SHP77 (cell line): ENCODE data around the gene ADIPOR2.

Experiments
- DNase-seq, 2 experiments: peaks; one replicate each; lab custom pipeline; 2025; lab: John Stamatoyannopoulos, UW

The ADIPOR2 gene

DNA sequence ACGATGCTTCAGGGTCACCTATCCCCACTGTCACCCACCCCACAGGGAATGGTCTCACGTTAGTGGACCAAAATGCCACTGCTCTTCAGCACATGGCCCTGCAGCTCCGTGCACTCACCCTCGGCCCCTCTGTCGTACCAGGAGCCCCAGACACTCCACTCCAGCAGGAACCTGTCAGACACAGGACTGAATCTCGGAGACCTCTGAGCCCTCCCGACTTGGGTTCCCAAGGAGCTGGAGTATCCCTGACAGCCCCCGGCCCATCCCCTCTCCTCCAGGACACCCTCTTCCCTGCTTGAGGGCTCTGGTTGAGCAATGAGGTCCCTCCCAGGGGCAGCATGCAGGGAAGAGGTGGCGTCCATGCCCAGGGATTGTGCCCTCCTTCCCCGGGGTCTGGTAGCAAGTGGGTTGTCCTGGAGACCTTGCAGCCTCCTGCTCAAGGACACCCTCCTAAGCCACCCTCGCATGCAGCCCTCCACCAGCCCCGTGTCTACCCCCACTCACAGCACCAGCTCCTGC is 109.1 kb downstream of the ADIPOR2 start:
- no peak for DNase-seq

DNA sequence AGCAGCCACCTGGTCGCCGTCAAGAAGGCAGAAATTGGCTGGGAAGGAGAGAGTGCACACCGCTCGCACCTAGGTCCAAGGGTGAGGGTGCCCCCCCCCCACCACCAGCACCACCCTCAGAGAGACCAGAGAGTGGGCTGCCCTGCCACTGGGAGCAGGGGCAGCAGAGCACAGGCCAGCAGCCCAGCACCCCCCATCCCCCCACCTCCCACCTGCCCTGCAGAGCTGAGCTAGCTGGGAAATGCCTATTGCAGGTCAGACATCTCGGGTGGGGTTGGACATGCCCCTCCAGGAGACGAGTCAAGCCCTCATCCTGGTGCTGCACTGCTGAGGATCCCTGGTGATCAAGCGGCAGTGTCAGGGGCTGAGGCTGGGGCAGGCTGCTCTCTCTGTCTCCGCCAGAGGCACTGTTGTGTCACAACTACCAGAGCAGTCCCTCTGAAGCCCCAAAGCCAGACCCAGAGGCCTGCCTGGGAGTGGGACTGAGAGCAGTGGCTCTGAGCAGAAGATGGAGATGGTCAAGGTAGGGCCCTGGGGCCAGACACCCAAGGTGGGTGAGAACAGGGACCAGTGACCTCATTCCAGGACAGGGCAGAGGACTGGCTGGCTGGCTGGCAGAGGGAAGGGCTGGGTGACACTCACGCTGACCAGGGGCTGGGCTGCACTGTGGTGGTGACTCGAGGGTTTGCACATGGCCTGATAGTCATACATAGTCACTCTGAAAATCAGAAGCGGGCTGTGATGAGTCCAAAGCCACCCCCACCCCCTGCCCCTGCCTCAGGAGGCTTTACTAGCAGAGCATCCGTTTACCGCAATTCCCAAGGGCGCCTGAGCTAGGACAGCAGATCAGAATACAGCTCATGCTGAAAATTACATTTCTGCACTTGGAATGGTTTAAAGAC is 109.8 kb downstream of the ADIPOR2 start:
- peak in 1 of 2 experiments; percentile 1 for DNase-seq

DNA sequence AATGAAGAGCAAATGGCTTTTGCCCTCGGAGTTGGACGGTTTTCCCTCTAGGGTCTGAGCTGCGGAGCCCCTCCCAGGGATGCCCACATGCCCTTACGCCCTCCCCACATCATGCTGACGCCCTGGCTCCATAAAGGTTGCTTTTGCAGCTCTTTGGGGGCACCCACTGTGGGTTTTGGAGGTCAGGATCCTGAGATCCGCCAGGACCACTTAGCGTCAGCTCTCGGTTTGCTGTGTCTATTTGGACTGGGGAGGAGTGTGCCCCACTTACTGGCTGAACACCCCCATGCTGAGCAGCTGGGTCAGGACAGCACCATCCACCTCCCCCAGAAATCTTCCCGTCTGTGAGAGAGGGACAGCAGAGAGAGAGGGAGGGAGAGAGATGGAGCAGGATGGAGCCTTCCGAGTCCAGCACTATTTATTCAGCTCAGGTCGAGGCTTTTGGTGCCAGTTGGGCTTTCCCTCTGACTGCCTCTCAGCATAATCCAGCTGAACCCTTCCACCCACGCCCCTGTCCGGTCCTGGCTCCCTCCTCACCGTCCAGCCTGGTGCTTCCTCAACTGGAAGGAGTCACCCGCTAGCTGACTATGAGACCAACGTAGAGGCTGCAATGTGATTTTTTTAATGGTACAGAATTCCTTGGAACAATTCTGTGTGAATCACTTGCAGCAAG is 110.6 kb downstream of the ADIPOR2 start:
- DNase-seq = no peak

DNA sequence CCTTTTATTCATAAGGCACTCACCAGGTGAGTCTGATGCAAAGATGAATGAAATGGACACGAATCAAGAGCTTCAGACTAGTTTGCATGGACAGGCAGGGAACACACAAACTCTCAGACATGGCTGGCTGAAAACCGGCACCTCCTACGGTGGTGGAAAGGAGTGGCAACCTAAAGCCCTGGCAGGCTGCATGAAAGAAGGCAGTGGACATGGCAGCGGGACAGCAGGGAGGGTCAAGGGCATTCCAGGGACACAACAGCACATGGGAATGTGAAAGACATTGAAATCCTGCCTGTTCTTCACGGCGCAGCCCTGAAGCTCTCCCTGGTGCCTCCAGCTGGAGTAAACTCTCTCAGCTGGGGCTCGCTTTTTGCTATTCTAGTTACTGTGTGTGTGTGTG is 112.9 kb downstream of the ADIPOR2 start:
- no peak for DNase-seq

DNA sequence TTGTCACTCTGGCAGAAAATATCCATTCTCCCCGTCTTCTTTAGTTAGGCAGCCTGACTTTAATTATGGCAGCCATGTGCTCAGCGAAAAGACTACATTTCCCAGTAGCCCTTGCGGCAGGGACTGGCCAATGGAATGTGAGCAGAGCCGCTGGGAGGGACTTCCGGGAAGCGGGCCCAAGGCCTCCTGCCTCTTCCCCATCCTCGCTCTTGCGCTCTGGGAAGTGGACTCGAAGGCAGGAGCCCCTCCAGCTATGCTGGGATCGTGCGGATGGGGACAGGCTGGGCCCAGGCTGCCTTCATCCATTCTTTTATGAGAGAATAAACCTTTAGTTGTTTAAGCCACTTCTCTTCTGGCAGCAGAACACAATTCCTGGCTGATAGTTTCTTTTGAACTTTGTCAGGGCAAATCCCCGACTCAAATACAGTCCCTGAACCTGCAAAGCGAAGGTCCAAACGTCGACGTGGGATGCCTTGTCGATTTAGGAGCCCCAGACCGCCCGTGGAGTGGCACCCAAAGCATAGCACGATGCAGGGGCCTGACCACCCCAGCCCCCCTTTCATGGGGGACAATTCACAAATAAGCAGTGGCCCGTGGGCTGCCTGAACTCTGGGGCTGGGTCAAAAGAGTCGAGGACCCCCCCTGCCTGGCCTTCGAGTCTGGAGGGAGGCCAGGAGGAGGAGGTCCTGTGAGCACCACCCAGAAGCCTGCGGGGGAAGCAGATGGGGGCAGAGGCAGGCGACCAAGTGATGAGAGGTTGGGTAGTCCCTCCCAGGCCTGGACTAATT is 113.9 kb downstream of the ADIPOR2 start:
- DNase-seq = peak; percentile 3 to 46

DNA sequence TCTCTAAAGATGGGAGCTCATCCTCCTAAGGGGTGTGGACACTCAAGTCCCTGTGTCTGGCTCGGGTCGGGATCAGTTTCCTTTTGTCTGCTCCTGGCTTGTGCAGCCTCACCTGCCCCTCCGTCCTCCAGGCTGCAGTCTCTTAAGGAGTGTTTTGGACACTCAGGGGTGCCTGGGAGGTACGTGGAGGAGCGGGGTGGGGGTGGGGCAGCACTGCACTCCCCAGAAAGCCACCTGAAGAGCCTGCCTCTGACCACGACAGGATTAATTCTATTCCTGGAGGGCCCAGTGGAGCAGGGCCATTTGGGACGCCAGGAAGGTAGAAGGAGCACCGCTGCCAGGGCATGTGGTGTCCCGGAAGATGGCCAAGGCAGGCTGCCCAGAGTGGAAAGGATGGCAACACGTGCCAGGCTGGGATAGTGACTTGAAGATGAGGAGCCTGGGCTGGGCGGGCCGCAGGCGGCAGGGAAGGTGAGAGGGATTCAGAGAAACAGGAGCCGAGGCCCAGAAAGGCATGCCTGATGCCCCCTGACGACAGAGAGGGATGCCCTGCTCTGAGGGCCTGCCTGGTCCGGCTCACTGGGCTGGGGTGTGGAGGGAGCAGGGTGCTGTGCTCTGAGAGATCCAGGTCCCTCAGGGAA is 114.7 kb downstream of the ADIPOR2 start:
- no peak for DNase-seq

DNA sequence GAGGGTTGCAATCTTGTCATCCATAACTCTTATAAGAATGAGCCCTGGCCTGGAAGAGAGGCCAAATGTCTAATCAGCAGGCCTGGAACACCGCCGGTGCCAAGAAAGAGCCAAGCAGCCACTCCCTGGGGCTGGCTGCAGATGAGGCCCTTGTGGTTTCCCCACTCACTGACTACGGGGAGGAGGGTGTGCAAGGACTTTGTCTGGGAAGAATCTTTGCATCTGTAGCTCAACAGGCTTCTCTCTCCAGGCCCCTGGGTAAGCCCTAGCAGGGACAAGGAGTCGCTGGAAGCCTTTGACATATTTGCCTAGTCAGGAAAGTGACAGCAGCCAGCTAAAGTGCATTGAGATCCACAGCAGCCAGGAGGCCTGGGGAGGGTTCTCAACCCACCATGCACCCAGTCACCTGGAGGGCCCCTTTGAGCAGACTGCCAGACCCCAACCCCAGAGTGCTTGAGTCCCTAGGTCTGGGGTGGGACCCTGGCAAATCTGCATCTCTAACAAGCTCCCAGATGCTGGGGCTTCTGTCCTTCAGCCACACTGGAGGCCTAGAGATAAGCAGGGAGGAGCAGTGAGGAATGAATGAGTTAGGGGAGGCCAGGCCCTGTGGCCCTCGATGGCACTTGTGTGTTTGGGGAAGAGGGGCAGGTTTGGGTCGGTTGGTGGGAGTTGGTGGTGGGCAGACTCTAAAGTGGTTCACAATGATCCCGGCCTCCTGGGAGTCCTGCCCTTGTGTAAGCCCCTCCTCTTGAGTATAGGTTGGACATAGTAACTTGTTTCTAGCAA is 115.6 kb downstream of the ADIPOR2 start:
- no peak for DNase-seq

DNA sequence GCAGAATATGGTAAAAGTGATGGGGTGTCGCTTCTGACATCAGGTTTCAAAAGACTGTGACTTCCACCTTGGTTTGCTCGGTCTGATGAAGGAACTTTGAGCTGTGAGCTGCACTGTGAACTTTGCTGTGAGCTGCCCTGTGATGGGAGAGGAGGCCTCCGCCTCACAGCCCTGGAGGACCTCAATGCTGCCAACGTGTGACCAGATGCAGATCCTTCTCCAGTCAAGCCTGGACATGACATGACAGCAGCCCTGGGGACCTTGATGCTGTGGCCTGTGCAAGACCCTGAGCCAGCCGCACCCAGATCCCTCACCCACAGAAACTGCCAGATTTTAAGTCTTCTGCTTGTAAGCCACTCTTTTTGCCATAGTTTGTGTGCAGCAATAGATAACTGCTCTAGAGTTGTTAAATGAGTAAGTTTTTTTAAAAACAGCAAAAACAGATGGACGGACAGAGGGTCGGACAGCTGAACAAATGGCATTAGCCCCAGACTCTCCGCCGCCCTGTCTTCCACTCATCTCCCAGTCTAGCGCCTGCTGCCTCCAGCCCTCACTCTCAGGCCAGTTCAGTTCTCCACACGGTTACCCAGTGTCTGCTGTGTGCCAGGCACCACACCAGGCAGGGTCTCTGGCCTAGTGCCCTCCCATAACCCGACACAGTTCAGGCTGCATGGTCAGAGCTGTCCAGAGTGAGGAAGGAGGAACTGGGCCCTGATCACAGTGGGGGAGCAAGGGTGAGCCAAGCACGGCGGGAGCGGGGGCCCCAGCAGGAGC is 116.4 kb downstream of the ADIPOR2 start:
- DNase-seq = no peak

DNA sequence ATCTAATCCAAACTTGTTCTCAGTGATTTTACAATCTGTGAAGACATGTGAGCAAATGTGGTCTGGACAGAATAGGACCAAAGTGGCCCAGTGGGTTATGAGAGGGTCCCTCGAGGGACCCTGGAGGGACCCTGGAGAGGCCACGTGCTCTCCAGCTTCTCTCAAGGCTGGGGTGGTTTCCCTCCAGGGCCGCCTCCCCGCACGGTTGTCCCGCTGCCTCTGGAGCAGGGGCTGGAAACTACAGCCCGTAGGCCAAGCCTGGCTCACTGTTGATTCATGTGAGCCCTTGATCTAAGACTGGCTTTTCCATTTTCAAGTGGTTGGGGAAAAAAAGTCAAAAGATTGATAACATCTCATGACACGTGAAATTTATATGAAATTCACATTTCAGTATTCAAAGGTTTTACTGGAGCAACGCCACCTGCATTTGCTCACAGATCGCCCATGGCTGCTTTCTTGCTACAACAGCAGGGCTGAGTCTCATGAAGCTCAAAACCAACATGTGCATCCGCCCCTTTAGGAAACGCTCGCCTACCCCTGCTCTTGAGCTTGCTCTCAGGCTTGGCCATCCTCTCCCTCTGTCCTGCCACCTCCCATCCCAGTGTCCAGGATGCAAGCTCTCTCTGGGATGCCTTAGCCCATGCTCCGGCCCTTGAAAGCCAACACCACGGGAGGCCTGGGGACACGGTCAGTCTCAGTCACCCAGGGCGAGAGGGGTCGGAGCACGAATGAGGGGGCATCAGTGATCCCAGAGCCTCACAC is 117.3 kb downstream of the ADIPOR2 start:
- no peak for DNase-seq

DNA sequence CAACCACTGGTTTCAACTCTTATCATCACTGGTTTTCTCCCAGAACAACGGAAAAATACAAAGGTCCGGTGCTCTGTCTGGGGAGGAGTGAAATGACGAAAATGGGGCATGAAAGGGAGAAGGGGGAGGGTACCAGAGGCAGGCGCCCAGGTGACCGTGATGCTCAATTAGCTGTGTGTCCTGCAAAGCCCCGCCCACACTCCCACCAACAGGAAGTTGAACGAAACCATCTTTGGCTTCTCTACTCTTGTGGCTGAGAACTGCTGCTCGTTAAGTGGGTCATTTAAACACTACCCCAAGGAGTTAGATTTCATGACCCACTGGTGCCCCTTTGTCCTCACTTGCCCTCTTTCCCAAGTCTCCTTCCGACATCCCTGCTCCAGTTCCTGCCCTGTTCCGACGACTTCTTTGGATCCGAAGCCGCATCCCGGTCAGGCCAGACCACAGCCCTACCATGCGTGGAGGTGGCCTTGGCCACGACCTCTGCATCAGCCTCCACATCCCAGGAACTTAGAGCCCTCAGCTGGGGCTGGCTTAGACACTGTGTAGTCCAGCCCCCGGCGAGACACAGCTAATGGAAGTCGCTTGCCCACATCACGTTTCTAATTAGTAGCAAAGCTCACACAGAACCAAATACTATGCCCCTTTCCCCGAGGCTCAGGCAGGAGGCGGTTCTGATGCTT is 118.1 kb downstream of the ADIPOR2 start:
- DNase-seq = no peak

DNA sequence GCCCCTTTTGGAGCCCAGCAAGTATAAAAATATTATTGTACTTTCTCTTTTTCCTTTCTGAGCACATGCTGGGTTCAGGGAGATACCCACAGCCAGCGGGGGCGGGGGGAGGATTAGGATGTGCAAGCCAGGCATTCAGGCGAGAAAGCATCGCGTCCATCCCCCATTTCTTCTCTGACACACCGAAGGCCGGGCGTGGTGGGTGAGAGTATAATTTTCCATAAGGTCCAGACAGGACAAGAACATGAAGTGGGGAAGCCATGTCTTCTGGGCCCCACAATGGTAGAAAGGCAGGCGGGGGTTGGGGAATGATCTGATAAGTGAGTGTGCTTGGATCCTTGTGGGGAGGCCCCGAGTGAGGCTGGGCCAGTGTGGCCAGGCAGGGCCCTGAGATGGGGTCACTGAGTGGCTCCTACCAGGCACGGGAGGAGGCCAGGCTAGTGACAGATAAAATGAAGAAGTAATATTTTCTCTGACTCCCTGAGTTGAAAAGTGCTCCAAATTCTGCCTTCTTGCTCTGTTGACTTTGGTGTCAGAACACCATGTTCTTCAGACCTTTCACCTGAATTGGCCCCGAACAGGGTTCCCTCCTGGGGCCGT is 118.8 kb downstream of the ADIPOR2 start:
- DNase-seq = no peak

DNA sequence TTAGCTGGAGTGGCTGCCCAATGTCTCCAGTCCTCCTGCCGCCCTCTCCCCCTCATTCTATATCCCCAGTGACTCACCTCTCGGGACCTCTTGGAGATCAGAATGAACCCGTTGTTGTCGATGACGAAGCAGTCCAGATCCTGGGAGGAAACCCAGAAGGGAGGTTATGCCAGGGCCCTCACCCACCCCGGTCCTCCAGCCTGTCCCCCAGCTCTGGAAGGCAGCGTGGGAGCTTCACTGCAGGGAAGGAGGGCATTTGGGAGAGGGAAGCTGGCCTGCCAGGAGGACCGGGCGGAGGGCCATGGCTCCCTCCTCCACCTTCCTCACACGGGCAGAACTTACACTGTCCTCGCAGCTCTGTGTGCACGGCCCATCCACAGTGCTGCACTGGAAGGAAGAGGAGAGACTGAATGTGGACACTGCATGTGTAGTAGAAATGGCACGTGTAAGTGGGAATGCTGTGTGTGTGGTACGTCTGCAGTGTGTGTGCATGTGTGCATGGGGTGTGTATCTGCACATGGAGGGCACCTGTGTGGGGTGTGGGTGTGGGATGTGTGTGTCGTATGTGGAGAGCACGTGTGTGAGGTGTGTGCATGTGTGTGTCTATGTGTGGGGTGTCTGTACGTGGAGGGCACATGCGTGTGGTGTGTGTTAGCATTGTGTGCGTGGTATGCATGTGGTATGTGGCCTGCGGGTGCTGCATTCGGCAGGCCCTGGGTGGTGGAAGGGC is 119.5 kb downstream of the ADIPOR2 start:
- DNase-seq = no peak

DNA sequence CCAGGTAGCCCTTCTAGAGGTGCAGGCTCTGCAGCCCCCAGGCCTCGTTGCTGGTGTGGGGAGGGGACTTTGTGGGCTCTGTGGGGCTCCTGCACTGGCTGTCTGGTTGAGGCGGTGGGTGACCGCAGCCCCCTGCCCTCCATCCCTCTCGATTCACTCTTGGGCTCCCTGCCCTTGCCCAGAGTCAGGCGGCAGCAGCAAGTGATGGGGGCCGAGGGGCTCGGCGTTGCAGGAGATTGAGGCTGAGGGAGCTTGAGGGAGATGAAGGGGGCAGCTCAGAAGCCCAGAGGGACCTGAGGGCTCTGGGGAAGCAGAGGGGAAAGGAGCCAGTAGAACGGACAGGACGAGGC is 120.0 kb downstream of the ADIPOR2 start:
- DNase-seq = no peak

DNA sequence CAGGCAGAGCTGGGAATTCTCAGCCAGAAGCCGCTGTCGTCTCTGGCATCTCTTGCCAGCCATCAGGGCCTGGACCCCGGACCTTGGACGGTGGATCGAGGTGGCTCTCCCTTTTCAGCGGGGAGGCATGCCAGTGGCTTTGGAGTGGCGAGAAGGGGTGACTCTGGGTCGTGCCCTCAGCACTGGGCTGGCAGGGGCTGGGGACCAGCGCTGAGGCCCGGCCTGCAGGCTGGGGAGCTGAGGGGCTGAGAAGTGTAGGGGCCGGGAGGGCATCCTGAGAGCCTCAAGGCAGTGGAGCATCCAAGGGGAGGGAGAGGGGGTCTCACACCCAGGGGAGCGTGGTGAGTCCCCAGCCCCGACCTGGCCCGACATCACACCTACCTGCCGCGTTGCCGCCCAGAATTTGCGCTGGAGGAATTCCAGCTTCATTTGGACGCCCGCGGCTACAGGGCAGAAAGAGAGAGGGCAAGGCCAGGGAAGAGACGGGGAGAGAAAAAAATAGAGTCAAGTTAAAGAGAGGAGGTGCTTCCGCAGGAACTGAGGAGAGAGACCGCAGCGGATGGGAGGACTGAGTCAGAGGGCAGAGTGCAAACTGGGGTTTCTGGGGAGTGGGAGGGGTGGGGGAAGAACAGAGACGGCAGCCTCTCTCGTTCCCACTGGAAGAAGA is 120.5 kb downstream of the ADIPOR2 start:
- DNase-seq = no peak

DNA sequence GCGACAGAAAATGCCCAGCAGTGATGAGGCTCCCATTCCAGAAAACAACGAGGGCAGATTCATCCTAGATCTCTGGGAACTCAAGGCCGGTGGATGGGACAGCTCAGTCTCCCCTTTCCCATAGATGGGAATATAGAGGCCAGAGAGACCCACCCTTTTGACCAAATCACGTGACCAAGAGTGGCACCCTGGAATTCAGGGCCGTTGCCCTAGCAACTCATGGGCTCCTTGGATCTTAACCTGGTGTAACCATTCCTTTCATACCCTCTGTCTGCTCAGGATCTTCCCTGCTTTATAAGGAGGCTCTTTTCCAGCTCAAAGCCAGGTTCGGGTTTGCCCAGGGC is 121.0 kb downstream of the ADIPOR2 start:
- DNase-seq = no peak

DNA sequence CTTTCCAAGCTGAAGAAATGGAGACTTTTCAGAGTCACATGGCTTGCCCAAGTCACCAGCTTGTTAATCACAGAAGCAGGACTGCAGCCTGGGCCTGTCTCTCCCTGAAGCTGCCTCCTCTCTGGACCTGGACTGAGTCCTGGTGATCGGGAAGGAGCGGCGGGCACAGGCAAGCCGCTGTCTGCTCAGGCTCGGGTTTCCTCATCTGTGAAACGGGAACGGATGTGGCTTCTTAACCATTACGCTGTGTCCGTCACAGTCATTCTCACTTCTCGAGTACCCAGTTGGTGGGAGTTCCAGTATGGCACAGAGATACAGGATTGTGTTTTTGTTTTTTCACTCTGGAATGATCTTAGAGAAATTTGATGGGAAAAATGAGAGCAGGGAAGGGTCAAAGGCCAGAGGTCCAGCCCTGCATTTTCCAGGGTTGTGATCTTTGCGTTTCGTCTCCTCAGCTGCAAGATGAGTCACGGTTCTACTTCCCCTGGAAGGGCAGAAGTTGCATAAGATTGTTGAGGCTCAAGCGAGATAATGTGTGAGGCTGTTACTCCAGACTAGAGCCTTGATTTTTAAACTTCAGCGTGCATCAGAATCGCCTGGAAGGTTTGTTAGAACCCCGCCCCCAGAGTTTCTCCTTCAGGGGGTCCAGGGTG is 121.9 kb downstream of the ADIPOR2 start:
- DNase-seq = no peak

DNA sequence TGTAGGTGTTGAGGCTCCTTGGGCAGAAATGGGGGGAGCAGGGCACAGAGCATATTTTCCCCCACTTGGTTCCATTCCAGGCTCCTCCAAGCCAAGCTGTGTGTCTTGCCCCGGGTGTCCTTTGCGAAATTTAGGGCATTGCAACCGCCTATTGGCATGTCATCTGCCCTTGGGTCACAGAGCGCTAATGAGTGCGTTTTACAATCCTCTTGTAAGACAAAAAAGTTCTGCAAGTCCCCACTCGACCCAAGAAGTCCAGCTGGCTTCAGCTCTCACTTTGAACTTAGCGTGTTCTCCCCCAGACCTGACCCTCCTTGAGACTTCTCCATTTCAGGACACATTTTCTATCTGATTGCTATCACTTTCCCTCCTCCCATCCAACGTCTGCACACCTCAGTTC is 123.4 kb downstream of the ADIPOR2 start:
- DNase-seq = no peak
